GM23338 (cell line): Measurements from ENCODE around the gene SOCS2. TPM values are rescaled to one million over a fixed set of nuclear protein-coding genes. Genes with fewer than 3 reads are reported as not detected.

ENCODE experiments used
- ATAC-seq: fragments of 200-7000 bp; cut with Tn5 transposase; 3 replicates; pipeline ENCODE4 v1.9.1; 2020
- DNase-seq: peaks from one replicate; pipeline ENCODE4 v3.0.0-alpha.2; 2015; ENCODE audit warnings: low spot score
- H2AFZ ChIP-seq: fragments of 200-600 bp; sonication (generic); 2 replicates; pipeline ENCODE4 v1.8.0; 2016; ENCODE audit warnings: antibody characterized with exemption, mild to moderate bottlenecking, moderate library complexity
- H3F3A ChIP-seq: fragments of 200-600 bp; sonication (generic); replicated peaks from 2 replicates; pipeline ENCODE4 v1.8.0; 2017; ENCODE audit warnings: antibody characterized with exemption, mixed run types, low read depth
- H3K27ac ChIP-seq: fragments of 200-600 bp; sonication (generic); 2 replicates; pipeline ENCODE4 v1.6.1; 2016; ENCODE audit warnings: low read depth
- H3K27me3 ChIP-seq: fragments of 200-600 bp; sonication (generic); 2 replicates; pipeline ENCODE4 v1.8.0; 2016; ENCODE audit warnings: mild to moderate bottlenecking, mixed run types, moderate library complexity; ENCODE audit not compliant: insufficient read depth
- H3K36me3 ChIP-seq: fragments of 200-600 bp; sonication (generic); 2 replicates; pipeline ENCODE4 v1.8.0; 2016; ENCODE audit warnings: mild to moderate bottlenecking; ENCODE audit not compliant: insufficient read depth
- H3K4me1 ChIP-seq: fragments of 200-600 bp; sonication (generic); 2 replicates; pipeline ENCODE4 v1.8.0; 2016; ENCODE audit warnings: mild to moderate bottlenecking, moderate library complexity; ENCODE audit not compliant: insufficient read depth
- H3K4me2 ChIP-seq: fragments of 200-600 bp; sonication (generic); 2 replicates; pipeline ENCODE4 v1.7.1; 2017; ENCODE audit warnings: mixed run types
- H3K4me3 ChIP-seq: fragments of 200-600 bp; sonication (generic); 2 replicates; pipeline ENCODE4 v1.6.1; 2016; ENCODE audit warnings: mixed run types
- H3K79me2 ChIP-seq: fragments of 200-600 bp; sonication (generic); replicated peaks from 2 replicates; pipeline ENCODE4 v1.8.0; 2017; ENCODE audit warnings: mild to moderate bottlenecking; ENCODE audit not compliant: insufficient read depth
- H3K9me2 ChIP-seq: fragments of 200-600 bp; sonication (generic); 2 replicates; pipeline ENCODE4 v1.8.0; 2017; ENCODE audit not compliant: insufficient read depth
- H4K20me1 ChIP-seq: fragments of 200-600 bp; sonication (generic); replicated peaks from 2 replicates; pipeline ENCODE4 v1.8.0; 2017; ENCODE audit warnings: mild to moderate bottlenecking; ENCODE audit not compliant: insufficient read depth
- H3K27ac Mint-ChIP-seq: 2 replicates; pipeline ENCODE4 v1.8.0; 2020; ENCODE audit warnings: inconsistent platforms, mild to moderate bottlenecking, moderate library complexity, mixed read lengths
- H3K27me3 Mint-ChIP-seq: 3 replicates; pipeline ENCODE4 v1.8.0; 2022; ENCODE audit warnings: low read depth, mild to moderate bottlenecking, moderate library complexity, mixed read lengths, inconsistent platforms; ENCODE audit not compliant: insufficient read depth, poor library complexity
- H3K36me3 Mint-ChIP-seq: 3 replicates; pipeline ENCODE4 v1.8.0; 2021; ENCODE audit warnings: low read depth, mild to moderate bottlenecking, inconsistent platforms, moderate library complexity, mixed read lengths
- H3K4me1 Mint-ChIP-seq: 3 replicates; pipeline ENCODE4 v1.8.0; 2020; ENCODE audit warnings: mild to moderate bottlenecking, inconsistent platforms, mixed read lengths
- H3K4me3 Mint-ChIP-seq: 3 replicates; pipeline ENCODE4 v1.8.0; 2021; ENCODE audit warnings: moderate library complexity, mild to moderate bottlenecking, inconsistent platforms, mixed read lengths
- H3K9me3 Mint-ChIP-seq: 3 replicates; pipeline ENCODE4 v1.8.0; 2020; ENCODE audit warnings: moderate library complexity, mild to moderate bottlenecking, inconsistent platforms, mixed read lengths
- CREB1 ChIP-seq: fragments of 250-450 bp; sonication (Bioruptor Pico); IDR thresholded peaks from 2 replicates; pipeline ENCODE4 v1.5.0; 2020; ENCODE audit warnings: low read depth, mild to moderate bottlenecking, moderate library complexity
- EZH2phosphoT487 ChIP-seq: fragments of 200-600 bp; sonication (generic); IDR thresholded peaks from one replicate; pipeline ENCODE4 v1.8.1; 2018; ENCODE audit warnings: antibody characterized with exemption; ENCODE audit not compliant: unreplicated experiment
- NANOG ChIP-seq: IDR thresholded peaks from 2 replicates; pipeline ENCODE4 v1.6.1; 2016; ENCODE audit warnings: antibody characterized with exemption, borderline replicate concordance
- POLR2AphosphoS5 ChIP-seq: IDR thresholded peaks from 2 replicates; pipeline ENCODE4 v1.6.1; 2016; ENCODE audit warnings: antibody characterized with exemption, low read depth
- STAT1 ChIP-seq: IDR thresholded peaks from one replicate; pipeline ENCODE4 v1.6.1; 2016; ENCODE audit warnings: antibody characterized with exemption; ENCODE audit not compliant: unreplicated experiment
- polyA plus RNA-seq: library from polyadenylated mRNA; unstranded; fragments of >200 nt; fragmentation: Nextera tagmentation; extraction: Ambion mirVana; gene quantifications from 2 replicates; pipeline ENCODE4 v1.2.1, GENCODE V29; 2016
- total RNA-seq: library from RNA; depleted of rRNA; stranded (reverse); fragments of >200 nt; shearing (Covaris generic); gene quantifications from 2 replicates; pipeline ENCODE4 v1.2.3, GENCODE V29; 2014
- TF ChIP-seq, protein P1 (sequence below), 2 experiments: fragments of 200-600 bp in 1 of 2; sonication (generic) in 1 of 2; conservative IDR thresholded peaks; 2 replicates each; pipeline versions ENCODE4 v1.5.1 to v1.6.1; 2016 to 2017; ENCODE audit warnings: antibody characterized with exemption in 2 of 2, low read depth in 2 of 2, mild to moderate bottlenecking in 2 of 2, moderate library complexity in 1 of 2

Gene SOCS2
- total and polyA plus RNA-seq, 2 experiments from 2014 or later = 15.5 to 32.4 TPM

DNA sequence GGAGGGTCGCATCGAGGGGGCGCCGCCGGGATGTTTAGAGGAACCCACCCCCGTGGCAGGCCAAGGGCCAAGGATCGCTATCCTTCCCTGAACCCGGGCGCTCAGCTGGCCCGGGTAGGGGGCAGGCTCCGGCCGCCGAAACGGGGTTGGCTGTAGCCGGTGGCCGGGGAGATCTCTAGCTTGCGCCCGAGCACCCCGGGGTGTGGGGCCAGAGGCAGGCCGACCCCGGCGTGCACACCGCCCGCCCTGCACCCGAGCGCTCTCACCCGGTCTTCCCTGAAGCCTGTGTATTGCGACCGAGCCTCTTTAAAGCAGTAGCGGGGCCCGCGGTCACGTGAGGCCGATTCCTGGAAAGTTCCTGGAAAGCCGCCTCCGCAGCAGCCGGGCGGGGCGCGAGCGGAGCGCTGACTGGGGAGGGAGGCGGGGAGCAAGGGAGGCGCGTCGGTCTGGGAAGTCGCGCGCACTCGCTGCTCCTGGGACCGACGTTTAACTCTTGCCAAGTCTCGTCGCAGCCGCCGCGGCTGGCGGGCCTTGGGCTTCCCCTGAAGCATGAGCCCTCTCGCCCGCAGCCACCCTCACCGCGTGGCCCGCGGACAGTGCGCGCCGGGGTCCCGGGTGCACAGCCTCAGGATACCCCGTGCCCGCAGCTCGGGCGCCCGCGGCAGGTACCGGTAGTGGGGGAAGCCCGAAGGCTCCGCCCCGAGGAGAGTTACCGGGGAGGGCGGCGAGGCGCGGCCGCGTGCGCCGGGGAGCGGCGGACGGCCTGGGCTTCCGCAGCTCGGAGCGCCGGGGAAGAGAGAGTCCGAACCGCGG, 1.7 kb upstream of the SOCS2 start:
- Histone ChIP-seq H3K36me3 (peaks cover 3% of the 10 kb centered on the region; the same call in 1 of the 2 replicates), H3K27ac (peak overlapping the region; percentile 78), H3K4me3 (peak overlapping the region; percentile 97), H2AFZ (peak overlapping the region; percentile 83), H4K20me1 (peaks cover 9% of the 10 kb centered on the region; the same call in 1 of the 2 replicates), H3K4me1 (peaks cover 21% of the 10 kb centered on the region), H3K79me2 (peaks cover 22% of the 10 kb centered on the region), H3K9me2 (no peaks in the 10 kb centered on the region), H3K27me3 (peaks cover 38% of the 10 kb centered on the region), H3K4me2 (peak overlapping the region; percentile 88), H3F3A (peaks cover 14% of the 10 kb centered on the region)
- Mint-ChIP-seq H3K27me3 (peaks cover 26% of the 10 kb centered on the region), H3K4me3 (peak overlapping the region; percentile 78), H3K9me3 (no peaks in the 10 kb centered on the region; the same call in 1 of the 3 replicates), H3K4me1 (peaks cover 23% of the 10 kb centered on the region), H3K27ac (no peak overlapping the region), H3K36me3 (peaks cover 27% of the 10 kb centered on the region)
- TF ChIP-seq POLR2AphosphoS5 (peak; percentile 53), NANOG (no peak), CREB1 (CRISPR knock-in tag) (peak; percentile 27; the same call in 1 of the 2 replicates)
- DNase-seq (peak; percentile 97), ATAC-seq (peak; percentile 44)

DNA sequence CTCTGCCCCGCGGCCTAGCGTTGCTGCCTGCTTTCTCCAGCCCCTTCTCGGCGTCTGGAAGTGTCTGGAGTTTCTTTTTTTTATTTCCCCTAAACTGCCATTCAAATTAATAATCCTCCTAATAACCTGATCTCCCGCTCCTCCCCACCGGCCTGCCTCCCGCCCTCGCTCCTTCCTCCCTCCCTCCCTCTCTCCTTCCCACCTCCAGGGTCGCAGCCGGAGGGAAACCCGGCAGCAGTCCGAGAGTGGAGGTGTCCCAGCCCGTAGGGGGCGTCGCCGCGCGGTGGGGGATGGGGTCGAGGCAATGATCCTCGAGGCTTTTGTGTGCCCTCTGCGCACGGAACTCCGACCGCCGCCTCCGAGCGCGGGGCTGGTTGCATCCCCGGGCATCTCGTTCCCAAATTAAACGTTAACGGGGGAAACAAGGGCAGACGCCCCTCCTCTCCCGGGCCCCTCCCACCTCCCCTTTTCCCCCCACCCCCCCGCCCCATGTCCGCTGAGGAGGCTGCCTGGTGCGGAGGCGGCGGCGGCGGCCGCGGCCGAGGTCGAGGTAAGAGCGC, 1.0 kb upstream of the SOCS2 start:
- Histone ChIP-seq H4K20me1 (peaks cover 14% of the 10 kb centered on the region), H3K27me3 (peaks cover 43% of the 10 kb centered on the region), H3K4me1 (peaks cover 27% of the 10 kb centered on the region), H3K79me2 (peaks cover 29% of the 10 kb centered on the region), H3K4me2 (peak overlapping the region; percentile 99), H3K4me3 (peak overlapping the region; percentile 97), H2AFZ (peak overlapping the region; percentile 2; the same call in 1 of the 2 replicates), H3K36me3 (no peaks in the 10 kb centered on the region), H3F3A (peaks cover 14% of the 10 kb centered on the region), H3K27ac (0 out of 2 replicates have a peak overlapping the region, but pooled peaks have one; percentile 76), H3K9me2 (no peaks in the 10 kb centered on the region)
- peak; percentile 23 for ATAC-seq
- peak overlapping the region; percentile 78 for H3K4me3 Mint-ChIP-seq
- no peak overlapping the region for H3K27ac Mint-ChIP-seq
- peaks cover 23% of the 10 kb centered on the region for H3K4me1 Mint-ChIP-seq
- H3K27me3 Mint-ChIP-seq = peaks cover 26% of the 10 kb centered on the region
- peak; percentile 49 for TF ChIP-seq CREB1 (CRISPR knock-in tag)
- TF ChIP-seq EZH2phosphoT487 = no peak
- TF ChIP-seq STAT1 = no peak
- TF ChIP-seq, protein P1, sequence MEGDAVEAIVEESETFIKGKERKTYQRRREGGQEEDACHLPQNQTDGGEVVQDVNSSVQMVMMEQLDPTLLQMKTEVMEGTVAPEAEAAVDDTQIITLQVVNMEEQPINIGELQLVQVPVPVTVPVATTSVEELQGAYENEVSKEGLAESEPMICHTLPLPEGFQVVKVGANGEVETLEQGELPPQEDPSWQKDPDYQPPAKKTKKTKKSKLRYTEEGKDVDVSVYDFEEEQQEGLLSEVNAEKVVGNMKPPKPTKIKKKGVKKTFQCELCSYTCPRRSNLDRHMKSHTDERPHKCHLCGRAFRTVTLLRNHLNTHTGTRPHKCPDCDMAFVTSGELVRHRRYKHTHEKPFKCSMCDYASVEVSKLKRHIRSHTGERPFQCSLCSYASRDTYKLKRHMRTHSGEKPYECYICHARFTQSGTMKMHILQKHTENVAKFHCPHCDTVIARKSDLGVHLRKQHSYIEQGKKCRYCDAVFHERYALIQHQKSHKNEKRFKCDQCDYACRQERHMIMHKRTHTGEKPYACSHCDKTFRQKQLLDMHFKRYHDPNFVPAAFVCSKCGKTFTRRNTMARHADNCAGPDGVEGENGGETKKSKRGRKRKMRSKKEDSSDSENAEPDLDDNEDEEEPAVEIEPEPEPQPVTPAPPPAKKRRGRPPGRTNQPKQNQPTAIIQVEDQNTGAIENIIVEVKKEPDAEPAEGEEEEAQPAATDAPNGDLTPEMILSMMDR (conservative IDR thresholded peaks at IDR 0.05; ENCODE audit: low read depth in 2 of 2) = peak; percentile 35 to 58
- H3K36me3 Mint-ChIP-seq = peaks cover 24% of the 10 kb centered on the region
- H3K9me3 Mint-ChIP-seq = no peaks in the 10 kb centered on the region; the same call in 1 of the 3 replicates
- DNase-seq = peak; percentile 85
